ENCODE measurements around the gene NHLRC3.

GRCh38 chr13:39036212-39036611, 2.0 kb upstream of the NHLRC3 start:
- no peak for TF ChIP-seq CTCF (IDR thresholded peaks at IDR 0.05)
- TF ChIP-seq POLR2A (IDR thresholded peaks at IDR 0.05) = no peak

Data from right lobe of liver (tissue), 4 donors.